NCI-H128 (cell line): ENCODE measurements around the gene GPHN.
"Not testable (repeated sequence)": the region's sequence is repeated elsewhere in the genome, so short reads cannot be mapped to it uniquely, and the experiment has no call there.

Experiments used
- DNase-seq: peaks from one replicate; lab custom pipeline; 2025; ENCODE audit not compliant: unreplicated experiment; lab: John Stamatoyannopoulos, UW

Gene GPHN

GRCh38 chr14:66758031-66758613, 250.2 kb downstream of the GPHN start:
- no peak for DNase-seq

- DNase-seq, result no peak
These were observed 264.2 kb downstream of the GPHN start for GRCh38 chr14:66772146-66772545.

GRCh38 chr14:66782853-66783252, 274.9 kb downstream of the GPHN start:
- no peak for DNase-seq

- DNase-seq, result no peak
These were observed 282.2 kb downstream of the GPHN start for GRCh38 chr14:66790101-66790500.

GRCh38 chr14:66802962-66803361, 295.0 kb downstream of the GPHN start:
- DNase-seq, result no peak

- DNase-seq, result no peak
These were observed 296.2 kb downstream of the GPHN start for GRCh38 chr14:66804141-66804540.

- no peak for DNase-seq
These were observed 305.7 kb downstream of the GPHN start for GRCh38 chr14:66813636-66814035.

- no peak for DNase-seq
These were observed 307.7 kb downstream of the GPHN start for GRCh38 chr14:66815687-66816086.

GRCh38 chr14:66824251-66824650, 316.3 kb downstream of the GPHN start:
- no peak for DNase-seq

- no peak for DNase-seq
These were observed 319.2 kb downstream of the GPHN start for GRCh38 chr14:66827182-66827581.

- no peak for DNase-seq
These were observed 323.2 kb downstream of the GPHN start for GRCh38 chr14:66831173-66831572.

- DNase-seq, result no peak
These were observed 325.9 kb downstream of the GPHN start for GRCh38 chr14:66833816-66834215.

- DNase-seq, result not testable (repeated sequence)
These were observed 329.5 kb downstream of the GPHN start for GRCh38 chr14:66837436-66837835.

GRCh38 chr14:66842911-66843512, 335.1 kb downstream of the GPHN start:
- DNase-seq, result no peak

GRCh38 chr14:66850258-66850888, 342.4 kb downstream of the GPHN start:
- DNase-seq, result no peak

GRCh38 chr14:66853311-66853710, 345.4 kb downstream of the GPHN start:
- DNase-seq, result no peak

GRCh38 chr14:66857867-66858266, 349.9 kb downstream of the GPHN start:
- no peak for DNase-seq

- no peak for DNase-seq
These were observed 351.2 kb downstream of the GPHN start for GRCh38 chr14:66859063-66859671.

GRCh38 chr14:66881596-66881995, 373.6 kb downstream of the GPHN start:
- no peak for DNase-seq

- DNase-seq, result no peak
These were observed 376.2 kb downstream of the GPHN start for GRCh38 chr14:66884149-66884548.

GRCh38 chr14:66900719-66901118, 392.8 kb downstream of the GPHN start:
- DNase-seq, result no peak

- DNase-seq, result no peak
These were observed 402.4 kb downstream of the GPHN start for GRCh38 chr14:66910311-66910840.
